T-cell (primary cell): Measurements from ENCODE around the gene ATAD5. TPM values are rescaled to one million over a fixed set of nuclear protein-coding genes. Genes with fewer than 3 reads are reported as not detected.

Source experiments
- ATAC-seq, 4 experiments: fragments of 200-7000 bp in 3 of 4; fragments of 150-1000 bp in 1 of 4; cut with Tn5 transposase; replicated peaks in 1 of 4; 1 replicate in 3 of 4; 2 replicates in 1 of 4; pipeline ENCODE4 v1.10.0; 2021; ENCODE audit warnings: moderate library complexity in 3 of 4, mild to moderate bottlenecking in 2 of 4, moderate number of reproducible peaks in 1 of 4
- CTCF ChIA-PET, 2 donors: fragments of 300-600 bp; sonication (Branson Sonifier 250); formaldehyde crosslinking; loops; one replicate each; lab custom pipeline; 2022; ENCODE audit warnings: antibody characterized with exemption in 2 of 2; lab: Charles Lee
- POLR2A ChIA-PET, 2 donors: fragments of 300-600 bp; sonication (Branson Sonifier 250); formaldehyde crosslinking; loops; one replicate each; lab custom pipeline; 2022; ENCODE audit warnings: antibody characterized with exemption in 2 of 2; lab: Charles Lee
- DNase-seq, 35 experiments: peaks; one replicate each; pipeline versions ENCODE4 v3.0.0 to v3.0.0-alpha.2; 2013 to 2023
- H3K27ac ChIP-seq: one replicate; pipeline ENCODE4 v1.5.1; 2013; ENCODE audit warnings: low read length
- H3K27me3 ChIP-seq, 2 experiments: replicated peaks in 1 of 2; 1 replicate in 1 of 2; 2 replicates in 1 of 2; pipeline versions ENCODE4 v1.6.1 to v1.7.0; 2013; ENCODE audit warnings: low read length in 1 of 2, mixed read lengths in 1 of 2; ENCODE audit not compliant: control insufficient read depth in 2 of 2, insufficient read depth in 2 of 2; ENCODE audit errors: extremely low read depth in 1 of 2
- H3K36me3 ChIP-seq, 2 donors: 1 replicate in 1 of 2; 2 replicates in 1 of 2; pipeline versions ENCODE4 v1.6.1 to v1.7.0; 2013; ENCODE audit warnings: low read length in 1 of 2; ENCODE audit not compliant: control insufficient read depth in 2 of 2, insufficient read depth in 1 of 2; ENCODE audit errors: extremely low read depth in 1 of 2
- H3K4me1 ChIP-seq, 2 experiments: 1 replicate in 1 of 2; 2 replicates in 1 of 2; pipeline versions ENCODE4 v1.6.1 to v1.7.0; 2013; ENCODE audit warnings: low read length in 2 of 2, mixed read lengths in 1 of 2; ENCODE audit not compliant: insufficient read depth in 2 of 2, control insufficient read depth in 1 of 2; ENCODE audit errors: extremely low read depth in 1 of 2
- H3K4me3 ChIP-seq, 2 donors: 1 replicate in 1 of 2; 2 replicates in 1 of 2; pipeline versions ENCODE4 v1.5.1 to v1.7.0; 2013; ENCODE audit warnings: mild to moderate bottlenecking in 2 of 2, low read length in 1 of 2, moderate library complexity in 1 of 2; ENCODE audit not compliant: control insufficient read depth in 1 of 2; ENCODE audit errors: extremely low read depth in 1 of 2
- H3K9me3 ChIP-seq: 2 replicates; pipeline ENCODE4 v1.7.0; 2013
- H3K27ac Mint-ChIP-seq, 2 donors: one replicate each; pipeline ENCODE4 v1.8.0; 2020 to 2021; ENCODE audit warnings: mild to moderate bottlenecking in 2 of 2, mixed read lengths in 2 of 2
- H3K27me3 Mint-ChIP-seq, 2 donors: one replicate each; pipeline ENCODE4 v1.8.0; 2021 to 2022; ENCODE audit warnings: mixed read lengths in 2 of 2
- H3K36me3 Mint-ChIP-seq: one replicate; pipeline ENCODE4 v1.8.0; 2021; ENCODE audit warnings: mixed read lengths
- H3K4me1 Mint-ChIP-seq, 3 donors: one replicate each; pipeline ENCODE4 v1.8.0; 2020 to 2022; ENCODE audit warnings: mixed read lengths in 3 of 3, mild to moderate bottlenecking in 1 of 3
- H3K4me3 Mint-ChIP-seq, 3 donors: one replicate each; pipeline ENCODE4 v1.8.0; 2020 to 2022; ENCODE audit warnings: mild to moderate bottlenecking in 3 of 3, mixed read lengths in 3 of 3, moderate library complexity in 3 of 3
- H3K9me3 Mint-ChIP-seq, 3 donors: one replicate each; pipeline ENCODE4 v1.8.0; 2020 to 2022; ENCODE audit warnings: mixed read lengths in 3 of 3
- WGBS: methylation state at CpG from one replicate; pipeline ENCODE4 v1.1.5; 2013; ENCODE audit warnings: missing lambda C conversion rate; ENCODE audit not compliant: insufficient coverage; 5-methylcytosine and 5-hydroxymethylcytosine counted together
- total RNA-seq, 35 experiments: library from RNA in 6 of 35; stranded (reverse) in 6 of 35; fragments of 120-200 nt in 1 of 35; gene quantifications; one replicate each; pipeline versions ENCODE4 v1.2.1 to v1.2.4 and lab custom pipeline; 2013 to 2026

The ATAD5 gene
- total RNA-seq, 5 donors from 2014 or later (not counting 1 experiment from before 2014, with no cell fraction given) = 3.9 to 5.3 (median 4.2) TPM

GRCh38 chr17:30838202-30838807 is 6.5 kb downstream of the ATAD5 start:
- Mint-ChIP-seq H3K4me3 (no peak overlapping the region), H3K27ac (no peak overlapping the region), H3K9me3 (no peaks in the 10 kb centered on the region), H3K36me3 (peaks cover 9% of the 10 kb centered on the region), H3K4me1 (no peaks in the 10 kb centered on the region), H3K27me3 (no peaks in the 10 kb centered on the region)
- CTCF ChIA-PET = no interaction called here
- H3K27me3 ChIP-seq = no peaks in the 10 kb centered on the region
- POLR2A ChIA-PET = interaction anchor here in 1 of 2 donors (0.6 kb wide), 1 partner anchor 99 kb away, joined by 5 read pairs; no protein-coding TSS in a partner anchor
- no peak overlapping the region for H3K27ac ChIP-seq
- WGBS = no CpG with 5 or more reads among the region's 5 CpGs
- DNase-seq = no peak
- peaks cover 0 to 12% of the 10 kb centered on the region in 2 donors for H3K36me3 ChIP-seq
- H3K9me3 ChIP-seq = no peaks in the 10 kb centered on the region
- ATAC-seq = no peak
- no peak overlapping the region for H3K4me3 ChIP-seq
- H3K4me1 ChIP-seq = no peaks in the 10 kb centered on the region

- no peaks in the 10 kb centered on the region for H3K4me1 ChIP-seq
- WGBS = 83% methylated on average over 3 of the region's 7 CpGs
- DNase-seq = no peak
- ChIA-PET POLR2A (no interaction called here), CTCF (interaction anchor here (0.7 kb wide), 3 partner anchors 25 to 549 kb away, joined by 3 to 5 read pairs (median 4); no protein-coding TSS in a partner anchor)
- no peaks in the 10 kb centered on the region for H3K27me3 ChIP-seq
- peaks cover 9% of the 10 kb centered on the region for H3K36me3 Mint-ChIP-seq
- H3K9me3 Mint-ChIP-seq = no peaks in the 10 kb centered on the region
- no peak overlapping the region for H3K27ac ChIP-seq
- H3K4me3 ChIP-seq = no peak overlapping the region
- no peaks in the 10 kb centered on the region for H3K4me1 Mint-ChIP-seq
- no peak overlapping the region for H3K4me3 Mint-ChIP-seq
- no peak for ATAC-seq
- H3K27me3 Mint-ChIP-seq = no peaks in the 10 kb centered on the region
- H3K27ac Mint-ChIP-seq = no peak overlapping the region
- peaks cover 0 to 12% of the 10 kb centered on the region in 2 donors for H3K36me3 ChIP-seq
- no peaks in the 10 kb centered on the region for H3K9me3 ChIP-seq
Measured at GRCh38 chr17:30840771-30841170, 9.0 kb downstream of the ATAD5 start.

- DNase-seq = no peak
- no peak overlapping the region for H3K27ac ChIP-seq
Measured at GRCh38 chr17:30848021-30848420, 16.3 kb downstream of the ATAD5 start.

GRCh38 chr17:30854146-30854545 is 22.4 kb downstream of the ATAD5 start:
- Histone ChIP-seq H3K4me1 (no peaks in the 10 kb centered on the region), H3K27me3 (no peaks in the 10 kb centered on the region), H3K36me3 (no peaks in the 10 kb centered on the region), H3K9me3 (no peaks in the 10 kb centered on the region), H3K27ac (no peak overlapping the region), H3K4me3 (no peak overlapping the region)
- ATAC-seq (no peak), DNase-seq (no peak)
- peaks cover 10% of the 10 kb centered on the region for H3K36me3 Mint-ChIP-seq
- WGBS = 86% methylated on average over 2 of the region's 3 CpGs
- no peaks in the 10 kb centered on the region for H3K4me1 Mint-ChIP-seq
- no peak overlapping the region for H3K27ac Mint-ChIP-seq
- H3K4me3 Mint-ChIP-seq = no peak overlapping the region
- CTCF ChIA-PET = interaction anchor here in 1 of 2 donors (0.7 kb wide), 2 partner anchors 9 to 750 kb away, joined by 3 to 4 read pairs; no protein-coding TSS in a partner anchor
- H3K27me3 Mint-ChIP-seq = no peaks in the 10 kb centered on the region
- POLR2A ChIA-PET = no interaction called here
- no peaks in the 10 kb centered on the region for H3K9me3 Mint-ChIP-seq

More at GRCh38 chr17:30848021-30848420, 16.3 kb downstream of the ATAD5 start:
- ChIA-PET CTCF (no interaction called here), POLR2A (interaction anchor here in 1 of 2 donors (0.6 kb wide), 1 partner anchor 12 kb away, joined by 3 read pairs; no protein-coding TSS in a partner anchor)
- Mint-ChIP-seq H3K27ac (no peak overlapping the region), H3K27me3 (no peaks in the 10 kb centered on the region), H3K9me3 (no peaks in the 10 kb centered on the region), H3K36me3 (no peaks in the 10 kb centered on the region), H3K4me3 (no peak overlapping the region), H3K4me1 (no peaks in the 10 kb centered on the region)
- no peaks in the 10 kb centered on the region for H3K36me3 ChIP-seq
- H3K4me3 ChIP-seq = no peak overlapping the region
- no peaks in the 10 kb centered on the region for H3K4me1 ChIP-seq
- whole genome bisulfite sequencing = 89% methylated on average over 2 of the region's 6 CpGs
- no peaks in the 10 kb centered on the region for H3K9me3 ChIP-seq
- ATAC-seq = no peak
- no peaks in the 10 kb centered on the region for H3K27me3 ChIP-seq

- DNase-seq (no peak), ATAC-seq (no peak)
- Histone ChIP-seq H3K27me3 (no peaks in the 10 kb centered on the region), H3K36me3 (no peaks in the 10 kb centered on the region), H3K27ac (no peak overlapping the region), H3K4me3 (no peak overlapping the region), H3K9me3 (no peaks in the 10 kb centered on the region), H3K4me1 (no peaks in the 10 kb centered on the region)
- Mint-ChIP-seq H3K27ac (no peak overlapping the region), H3K4me3 (no peak overlapping the region), H3K27me3 (no peaks in the 10 kb centered on the region), H3K4me1 (no peaks in the 10 kb centered on the region), H3K36me3 (peaks cover 8% of the 10 kb centered on the region), H3K9me3 (no peaks in the 10 kb centered on the region)
- CTCF ChIA-PET = no interaction called here
- POLR2A ChIA-PET = no interaction called here
- 100% methylated on average over 2 of the region's 9 CpGs for WGBS
Measured at GRCh38 chr17:30858556-30859250, 26.9 kb downstream of the ATAD5 start.

- Mint-ChIP-seq H3K4me1 (no peaks in the 10 kb centered on the region), H3K27me3 (no peaks in the 10 kb centered on the region), H3K27ac (no peak overlapping the region), H3K36me3 (peaks cover 12% of the 10 kb centered on the region), H3K9me3 (no peaks in the 10 kb centered on the region), H3K4me3 (no peak overlapping the region)
- WGBS = 100% methylated on average over 1 of the region's 1 CpG
- ChIA-PET CTCF (no interaction called here), POLR2A (no interaction called here)
- no peak for DNase-seq
- Histone ChIP-seq H3K36me3 (peaks cover 0 to 6% of the 10 kb centered on the region in 2 donors), H3K4me3 (no peak overlapping the region), H3K27ac (no peak overlapping the region), H3K27me3 (no peaks in the 10 kb centered on the region), H3K4me1 (no peaks in the 10 kb centered on the region), H3K9me3 (no peaks in the 10 kb centered on the region)
- no peak for ATAC-seq
Measured at GRCh38 chr17:30864636-30865035, 32.9 kb downstream of the ATAD5 start.
